GM12875 (cell line): ENCODE measurements around the gene HRCT1.

Experiments used
- H3K4me3 ChIP-seq: one replicate; pipeline ENCODE4 v1.5.1; 2011; ENCODE audit warnings: low read depth, low read length, control low read depth
- TF ChIP-seq, protein P1 (sequence below): IDR thresholded peaks from 2 replicates; pipeline ENCODE4 v1.5.1; 2011; ENCODE audit warnings: low read depth, mild to moderate bottlenecking, control low read depth, inconsistent platforms, low read length, moderate library complexity, borderline replicate concordance; ENCODE audit not compliant: insufficient read depth

Gene HRCT1

GRCh38 chr9:35907711-35908503 is 1.9 kb downstream of the HRCT1 start:
- TF ChIP-seq, protein P1, sequence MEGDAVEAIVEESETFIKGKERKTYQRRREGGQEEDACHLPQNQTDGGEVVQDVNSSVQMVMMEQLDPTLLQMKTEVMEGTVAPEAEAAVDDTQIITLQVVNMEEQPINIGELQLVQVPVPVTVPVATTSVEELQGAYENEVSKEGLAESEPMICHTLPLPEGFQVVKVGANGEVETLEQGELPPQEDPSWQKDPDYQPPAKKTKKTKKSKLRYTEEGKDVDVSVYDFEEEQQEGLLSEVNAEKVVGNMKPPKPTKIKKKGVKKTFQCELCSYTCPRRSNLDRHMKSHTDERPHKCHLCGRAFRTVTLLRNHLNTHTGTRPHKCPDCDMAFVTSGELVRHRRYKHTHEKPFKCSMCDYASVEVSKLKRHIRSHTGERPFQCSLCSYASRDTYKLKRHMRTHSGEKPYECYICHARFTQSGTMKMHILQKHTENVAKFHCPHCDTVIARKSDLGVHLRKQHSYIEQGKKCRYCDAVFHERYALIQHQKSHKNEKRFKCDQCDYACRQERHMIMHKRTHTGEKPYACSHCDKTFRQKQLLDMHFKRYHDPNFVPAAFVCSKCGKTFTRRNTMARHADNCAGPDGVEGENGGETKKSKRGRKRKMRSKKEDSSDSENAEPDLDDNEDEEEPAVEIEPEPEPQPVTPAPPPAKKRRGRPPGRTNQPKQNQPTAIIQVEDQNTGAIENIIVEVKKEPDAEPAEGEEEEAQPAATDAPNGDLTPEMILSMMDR, result no peak
- no peak overlapping the region for H3K4me3 ChIP-seq

DNA sequence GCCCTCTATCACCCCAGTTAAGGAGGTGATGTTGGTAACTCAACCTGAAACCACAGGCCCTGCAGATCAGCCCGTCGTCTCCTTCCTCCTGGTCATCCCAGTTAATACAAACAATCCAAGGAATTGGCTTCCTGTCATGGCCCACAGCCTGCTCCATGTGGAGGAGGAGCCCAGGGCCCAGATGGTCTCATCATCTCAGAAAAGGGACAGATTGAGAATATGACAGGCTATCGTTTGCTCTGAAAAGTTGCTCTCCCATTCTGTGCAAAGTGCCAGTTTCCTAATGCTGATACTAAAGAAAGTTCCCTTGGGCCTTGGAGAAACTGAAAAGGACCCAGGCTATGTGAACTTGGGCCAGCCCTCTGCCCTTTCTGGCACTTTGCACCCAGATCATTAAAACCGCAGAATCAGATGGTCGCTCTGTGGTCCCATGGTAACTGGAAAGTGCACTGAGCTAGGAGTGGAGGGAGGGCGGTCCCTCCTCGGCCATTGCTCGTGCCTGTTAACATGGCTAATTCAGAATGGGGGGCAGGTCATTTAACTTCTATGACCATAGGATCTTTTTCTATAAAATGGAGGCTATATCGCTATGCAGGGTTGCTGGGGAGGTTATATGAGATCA is 2.6 kb downstream of the HRCT1 start:
- TF ChIP-seq, protein P1, result no peak
- no peak overlapping the region for H3K4me3 ChIP-seq

DNA sequence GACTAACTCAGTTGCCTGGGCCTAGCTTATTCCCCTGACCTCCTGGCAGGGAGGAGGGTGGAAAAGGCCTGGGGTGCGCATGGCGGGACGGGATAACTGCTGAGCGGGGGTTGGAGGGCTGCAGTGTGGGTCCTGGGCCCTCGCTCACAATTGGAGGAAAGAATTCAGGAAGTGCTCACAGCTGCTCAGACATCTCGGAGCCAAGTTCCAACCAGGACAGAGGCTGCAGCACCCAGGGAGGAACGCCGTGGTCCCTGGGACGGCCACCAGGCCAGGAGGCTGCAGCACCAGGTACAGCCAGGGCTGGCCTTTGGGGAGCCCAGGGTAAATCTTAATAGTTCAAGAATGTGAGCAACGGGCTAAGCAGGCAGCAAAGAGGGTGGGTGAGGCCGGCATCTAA is 3.3 kb downstream of the HRCT1 start, which contains the start of gene SPAAR:
TSS of gene SPAAR (plus strand) at position 217 of the 400 bp plus-strand sequence. CDS start 974 bp downstream, outside the sequence.
- H3K4me3 ChIP-seq, result no peak within 1 kb of the TSS
- TF ChIP-seq, protein P1, result no peak

DNA sequence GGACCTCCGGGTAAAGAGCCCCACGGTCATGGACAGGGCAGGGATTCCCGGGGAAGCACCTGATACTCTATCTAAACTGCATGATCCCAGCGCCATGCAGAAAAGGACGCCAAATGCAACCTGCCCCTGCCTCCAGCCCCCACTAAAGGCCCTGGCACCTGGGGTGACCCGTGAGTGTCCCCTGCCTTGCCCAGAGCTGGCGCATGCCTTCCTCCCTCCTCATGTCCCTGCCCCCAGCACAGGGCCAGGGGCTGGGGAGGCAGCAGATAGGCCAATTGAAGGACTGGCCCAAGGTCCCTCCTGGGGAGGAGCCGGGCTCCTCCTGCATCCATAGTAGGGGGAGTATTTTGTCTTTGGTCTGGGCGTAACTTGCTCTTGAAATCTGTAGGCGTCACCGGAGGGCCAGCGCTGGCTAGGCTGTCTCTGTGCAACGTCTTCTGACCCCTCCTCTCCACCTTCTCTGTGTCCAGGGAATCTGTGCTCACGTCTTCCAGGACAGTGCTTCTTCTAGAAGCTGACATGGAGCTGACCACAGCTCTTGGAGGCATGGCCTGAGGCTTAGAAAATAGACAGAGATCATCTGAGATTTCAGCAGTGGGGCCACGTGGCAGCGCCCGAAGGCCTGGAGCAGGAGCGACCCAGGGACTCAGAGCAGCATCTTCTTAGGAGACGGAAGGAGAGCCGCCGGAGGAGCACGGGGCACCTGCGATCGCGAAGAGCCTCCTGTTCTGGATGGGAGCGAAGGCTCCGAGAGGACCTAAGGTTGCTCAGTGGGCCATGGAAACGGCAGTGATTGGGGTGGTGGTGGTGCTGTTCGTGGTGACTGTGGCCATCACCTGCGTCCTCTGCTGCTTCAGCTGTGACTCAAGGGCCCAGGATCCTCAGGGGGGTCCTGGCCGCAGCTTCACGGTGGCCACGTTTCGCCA is 3.9 kb downstream of the HRCT1 start:
- no peak overlapping the region for H3K4me3 ChIP-seq

GRCh38 chr9:35910613-35911359 is 4.8 kb downstream of the HRCT1 start:
- TF ChIP-seq, protein P1, result peak; percentile 41
- no peak overlapping the region for H3K4me3 ChIP-seq

More for the DNA sequence above, 3.9 kb downstream of the HRCT1 start:
- TF ChIP-seq, protein P1, result no peak

DNA sequence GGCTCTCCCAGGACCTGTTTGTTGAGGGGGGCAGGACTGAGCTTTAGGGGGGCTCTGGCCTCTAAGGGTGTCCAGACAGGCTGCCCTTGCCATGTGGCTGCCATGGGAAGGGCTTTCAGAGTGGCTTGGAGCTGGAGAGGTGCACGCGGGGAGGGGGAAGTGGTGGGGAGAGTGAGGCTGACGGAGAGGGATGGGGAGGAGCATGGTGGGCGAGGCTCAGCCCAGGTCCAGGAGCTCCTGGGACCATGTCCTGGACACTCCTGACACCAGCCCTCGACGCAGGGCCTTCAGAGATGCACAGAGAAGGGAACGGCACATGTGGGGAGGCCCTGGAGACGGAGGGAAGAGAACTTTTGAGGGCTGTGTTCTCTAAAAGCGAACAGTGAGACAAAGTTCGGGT is 5.7 kb downstream of the HRCT1 start:
- TF ChIP-seq, protein P1, result no peak
- no peak overlapping the region for H3K4me3 ChIP-seq
